ENCODE data around the gene CAST.
A peak's percentile ranks its signal among the peaks of the same experiment; 100 is the strongest.
"Not testable (repeated sequence)": the region's sequence is repeated elsewhere in the genome, so short reads cannot be mapped to it uniquely, and the experiment has no call there.

Gene CAST

DNA sequence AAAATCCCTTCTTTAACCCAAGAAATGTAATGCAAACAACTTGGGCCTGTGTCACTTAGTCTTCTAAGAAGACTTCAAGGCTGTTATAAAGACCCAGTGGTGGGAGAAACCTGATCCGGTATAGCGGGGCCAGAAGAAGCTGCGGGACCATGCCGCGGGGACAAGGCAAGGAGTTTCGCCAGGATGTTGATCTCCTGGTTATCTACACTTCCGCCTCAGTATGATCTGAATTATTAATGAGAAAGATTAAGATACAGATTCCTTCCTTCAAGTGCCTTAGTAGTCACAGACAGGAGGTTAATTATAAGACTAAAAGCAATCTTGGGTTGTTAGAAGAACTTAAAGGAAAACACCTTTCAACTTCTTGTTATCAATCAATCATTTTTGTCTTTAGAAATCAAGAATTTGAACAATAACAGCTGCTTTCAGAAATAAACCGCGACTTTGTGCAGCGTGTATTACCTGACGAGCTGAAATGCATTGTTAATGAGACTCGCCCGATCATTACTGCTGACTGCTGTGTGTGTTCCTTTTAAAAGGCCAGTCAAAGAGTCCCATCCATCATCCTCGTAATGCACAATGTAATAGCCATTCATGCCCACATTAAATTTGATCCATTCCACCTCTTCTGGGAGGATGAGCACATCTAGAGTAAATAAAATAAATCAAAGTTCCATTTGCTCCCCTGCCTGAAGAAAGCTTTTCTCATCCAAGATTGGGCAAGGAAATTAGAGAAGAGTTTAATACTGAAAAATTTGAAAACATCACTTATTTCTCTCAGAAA is 123.3 kb downstream of the CAST start:
- no peak for DNase-seq

GRCh38 chr5:96788112-96788749 is 126.1 kb downstream of the CAST start:
- DNase-seq, result peak; percentile 56

GRCh38 chr5:96789794-96790330 is 127.7 kb downstream of the CAST start:
- no peak for DNase-seq

GRCh38 chr5:96790961-96791504 is 128.9 kb downstream of the CAST start:
- peak; percentile 73 for DNase-seq

DNA sequence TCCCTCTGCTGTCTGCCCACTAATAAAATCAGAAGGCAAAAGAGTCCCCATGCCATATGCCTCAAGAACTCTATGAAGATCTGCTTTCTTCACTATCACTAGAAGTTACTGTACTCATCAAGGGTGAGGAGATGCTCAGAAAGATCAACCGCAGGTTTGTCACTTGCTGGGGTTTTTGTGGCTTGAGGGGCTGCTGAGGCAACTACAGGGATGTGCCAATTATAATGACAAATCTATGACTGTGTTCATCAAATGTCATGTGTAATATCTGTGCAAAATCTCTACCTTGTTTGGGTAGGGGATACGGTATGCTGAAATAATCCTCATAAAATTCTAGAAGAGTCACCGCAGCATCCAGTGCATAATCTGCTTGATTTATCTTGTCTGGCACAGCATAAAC is 132.6 kb downstream of the CAST start:
- DNase-seq, result no peak

- no peak for DNase-seq
Observed at GRCh38 chr5:96795626-96796025, 133.4 kb downstream of the CAST start.

DNA sequence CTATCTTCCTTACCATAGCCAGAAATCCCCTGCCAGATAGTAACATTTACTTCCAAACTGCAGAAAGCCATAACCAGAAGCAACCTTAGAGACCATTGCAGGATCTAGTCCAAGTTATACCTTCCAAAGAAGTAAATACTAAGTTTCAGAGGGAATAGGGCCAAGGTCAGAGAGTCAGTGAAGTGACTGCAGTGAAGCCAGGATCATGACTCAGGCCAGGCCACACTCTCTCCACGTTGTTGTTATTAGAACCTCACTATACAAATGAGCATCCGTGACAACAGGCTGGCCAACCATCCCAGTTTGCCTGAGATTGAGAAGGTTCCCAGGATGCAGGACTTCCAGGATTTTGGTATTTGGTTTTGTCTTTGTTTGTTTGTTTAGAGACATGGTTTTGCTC is 134.3 kb downstream of the CAST start:
- no peak for DNase-seq

DNA sequence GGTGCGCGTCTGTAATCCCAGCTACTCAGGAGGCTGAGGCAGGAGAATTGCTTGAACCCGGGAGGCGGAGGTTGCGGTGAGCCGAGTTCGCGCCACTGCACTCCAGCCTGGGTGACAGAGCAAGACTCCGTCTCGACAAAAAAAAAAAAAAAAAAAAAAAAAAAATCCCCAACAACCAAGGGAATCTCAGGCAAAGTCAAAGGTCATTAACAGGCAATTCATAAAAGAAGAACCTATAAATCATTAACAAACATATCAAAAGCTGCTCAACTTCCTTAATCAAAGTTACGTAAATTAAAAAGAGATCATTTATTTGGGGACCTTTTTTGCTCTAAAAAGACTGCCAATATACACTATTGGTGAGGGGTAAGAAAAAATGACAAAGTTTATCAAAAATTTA is 139.5 kb downstream of the CAST start:
- DNase-seq, result not testable (repeated sequence)

GRCh38 chr5:96807075-96807654 is 145.0 kb downstream of the CAST start:
- peak; percentile 61 for DNase-seq

- no peak for DNase-seq
Observed at GRCh38 chr5:96808541-96808828, 146.3 kb downstream of the CAST start.

GRCh38 chr5:96808868-96809558 is 146.8 kb downstream of the CAST start:
- DNase-seq, result no peak

DNA sequence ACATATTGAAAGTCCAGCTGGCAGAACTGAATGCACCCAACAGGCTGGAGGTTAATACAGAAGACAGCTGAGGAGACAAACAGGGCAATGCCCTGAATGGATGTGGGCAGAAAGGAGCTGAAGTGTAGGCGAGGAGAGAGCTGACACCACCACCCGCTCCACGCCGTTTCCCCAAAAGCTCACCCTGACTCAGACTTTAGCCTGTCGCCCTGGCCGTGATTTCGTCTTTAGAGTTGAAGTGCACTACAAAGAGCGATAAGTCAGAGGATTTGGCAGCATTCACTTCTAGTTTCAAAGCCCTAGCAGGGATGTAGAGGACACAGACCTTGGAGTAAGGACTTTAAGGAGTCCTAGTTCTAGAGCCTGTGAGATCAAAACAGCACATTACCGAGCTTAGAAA is 147.7 kb downstream of the CAST start:
- peak; percentile 35 for DNase-seq

DNA sequence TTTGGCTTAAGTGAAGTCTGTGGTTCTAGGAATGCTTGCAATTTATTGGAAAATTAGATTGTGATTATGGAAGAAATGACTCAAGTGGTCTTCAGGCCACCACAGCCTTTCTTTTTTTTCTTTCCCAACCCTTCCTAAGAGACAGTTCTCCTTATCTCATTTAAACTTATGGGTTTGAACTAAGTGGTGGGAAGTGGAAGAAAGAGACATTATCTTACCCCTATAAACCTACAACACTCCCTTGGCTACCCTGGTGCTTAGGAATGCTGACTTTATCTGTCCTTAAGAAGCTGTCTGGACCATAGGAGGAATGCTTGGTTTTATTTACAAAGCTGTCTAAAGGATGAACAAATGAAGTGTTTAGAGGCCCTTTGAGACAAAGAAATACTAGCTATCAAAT is 150.7 kb downstream of the CAST start:
- DNase-seq, result no peak

DNA sequence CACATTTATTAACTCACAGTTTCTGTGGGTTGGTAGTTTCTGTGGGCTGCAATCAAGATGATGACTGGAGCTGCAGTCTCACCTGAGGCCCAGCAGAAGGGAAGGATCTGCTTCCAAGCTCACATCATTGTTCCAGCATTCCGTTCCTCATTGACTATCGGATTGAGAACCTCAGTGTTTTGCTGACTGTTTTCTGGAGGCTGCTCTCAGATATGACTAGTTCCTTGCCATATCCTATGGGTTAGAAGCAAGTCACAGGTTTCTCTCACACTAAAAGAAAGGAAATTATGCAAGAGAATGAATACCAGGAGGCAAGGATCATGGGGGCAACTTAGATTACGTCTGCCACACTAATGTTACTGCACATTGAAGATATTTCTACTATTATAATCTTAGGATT is 151.9 kb downstream of the CAST start:
- DNase-seq, result peak; percentile 20

DNA sequence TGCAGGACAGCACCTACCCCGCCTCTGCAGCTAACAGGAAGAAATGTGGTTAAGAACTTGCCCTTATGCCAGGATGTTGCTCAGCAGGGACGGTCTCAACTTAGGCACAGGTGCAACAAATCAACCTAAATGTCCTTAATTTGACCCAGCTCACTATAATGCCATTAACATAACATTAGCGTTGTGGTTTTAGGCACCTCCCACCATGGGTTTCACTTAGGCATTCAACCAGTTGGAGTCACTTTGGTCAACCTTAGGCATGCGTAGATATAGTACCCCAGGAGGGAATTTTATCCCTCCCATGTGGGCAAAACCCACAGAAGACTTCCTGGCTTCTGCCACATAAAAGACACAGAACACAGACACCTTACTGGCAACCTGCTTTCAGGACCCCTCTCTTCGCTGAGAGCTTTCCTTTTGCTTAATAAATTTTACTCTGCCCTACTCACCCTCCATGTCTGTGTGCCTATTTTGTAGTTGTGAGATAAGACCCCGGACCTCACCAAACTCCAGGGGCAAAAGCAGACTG is 154.3 kb downstream of the CAST start:
- DNase-seq, result no peak

GRCh38 chr5:96816991-96817390 is 154.8 kb downstream of the CAST start:
- DNase-seq, result peak; percentile 23

DNA sequence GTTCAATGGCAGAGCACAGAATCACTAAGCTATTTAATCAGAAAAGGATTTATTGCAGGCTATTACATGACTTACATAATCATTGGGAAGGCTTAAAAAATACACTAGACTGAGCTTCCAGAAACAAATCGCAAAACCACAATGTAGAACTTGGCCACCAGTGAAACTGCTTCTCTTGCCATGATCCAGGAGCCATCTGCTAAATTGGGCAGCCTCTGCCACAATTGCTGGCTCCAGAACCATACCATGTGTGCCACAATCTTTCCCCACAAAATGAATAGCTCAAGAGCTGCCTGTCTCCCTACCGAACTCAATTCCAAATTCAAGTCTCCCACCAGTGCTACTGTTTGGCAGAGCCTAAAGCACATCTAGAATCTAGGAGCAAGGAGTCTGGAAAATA is 155.3 kb downstream of the CAST start:
- DNase-seq, result no peak

DNA sequence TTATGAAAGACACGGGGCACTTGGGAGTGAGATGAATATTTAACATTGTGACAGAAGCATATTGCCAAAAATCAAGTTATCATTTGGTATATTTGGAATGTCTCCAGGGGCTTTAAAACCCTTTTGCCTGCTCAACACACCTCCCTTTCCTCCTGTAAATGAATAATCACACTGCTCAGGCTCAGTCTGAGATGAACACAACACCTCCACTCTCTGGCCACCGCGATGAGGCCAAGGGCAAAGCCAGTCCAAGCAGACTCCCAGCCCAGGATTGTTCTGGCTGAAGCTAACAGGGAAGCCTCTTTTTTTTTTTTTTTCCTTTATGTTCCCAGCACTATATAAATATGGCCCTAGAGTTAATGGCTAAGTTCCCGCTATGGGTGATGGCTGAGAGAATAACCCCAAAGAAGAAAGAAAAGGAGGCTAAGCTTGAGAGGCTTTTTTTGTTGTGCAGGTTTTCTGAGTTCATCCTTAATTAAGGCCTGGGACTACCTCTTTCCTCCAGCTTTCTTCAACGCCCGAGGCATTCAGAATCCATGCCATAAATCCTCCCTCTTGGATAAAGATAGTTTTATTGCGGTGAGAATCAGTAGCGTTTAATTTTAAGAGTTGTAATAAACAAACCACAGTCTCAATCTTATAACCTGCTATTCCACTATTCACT is 156.1 kb downstream of the CAST start:
- no peak for DNase-seq

- no peak for DNase-seq
Observed at GRCh38 chr5:96819806-96820205, 157.6 kb downstream of the CAST start.

GRCh38 chr5:96821260-96821916 is 159.2 kb downstream of the CAST start:
- no peak for DNase-seq

DNA sequence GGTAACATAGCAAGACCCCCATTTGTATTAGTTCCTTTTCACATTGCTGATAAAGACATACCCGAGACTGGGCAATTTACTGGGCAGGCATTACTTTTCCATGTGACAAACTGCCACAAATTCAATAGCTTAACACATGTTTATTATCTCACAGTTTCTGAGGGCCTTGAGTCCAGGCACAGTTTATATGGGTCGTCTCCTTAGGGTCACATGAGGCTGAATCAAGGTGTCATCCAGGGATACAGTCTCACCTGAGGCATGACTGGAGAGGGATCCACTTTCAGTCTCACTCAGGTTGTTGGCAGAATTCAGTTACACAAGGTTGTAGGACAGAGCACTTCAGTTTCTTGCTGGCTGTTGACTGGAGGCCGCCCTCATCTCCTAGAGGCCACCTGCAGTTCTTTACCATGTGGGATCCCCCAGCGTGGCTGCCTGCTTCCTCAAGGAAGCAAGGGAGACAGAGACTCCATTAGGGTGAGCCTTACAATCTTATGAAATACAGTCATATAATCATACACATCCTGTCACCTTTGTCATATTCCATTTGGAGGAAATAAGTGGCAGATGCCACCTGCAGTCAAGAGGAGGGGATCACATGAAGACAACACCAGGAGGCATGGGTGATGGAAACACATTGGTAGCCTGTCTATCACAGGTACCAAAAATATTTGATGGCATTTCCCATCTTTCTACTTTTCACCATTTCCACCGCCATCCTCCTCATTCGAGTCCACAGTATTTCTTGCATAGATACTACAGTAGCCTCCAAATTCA is 160.7 kb downstream of the CAST start:
- DNase-seq, result no peak

Measured in suppressor macrophage treated with lipopolysaccharide for 4 hours (primary cell).